GM18511 (cell line): ENCODE measurements around the gene NCOA5.

ENCODE experiments used
- ATAC-seq: cut with Tn5 transposase; IDR thresholded peaks from one replicate; pipeline ENCODE4 v1.9.1; 2021; ENCODE audit warnings: mild to moderate bottlenecking, moderate library complexity; ENCODE audit not compliant: unreplicated experiment

The NCOA5 gene

GRCh38 chr20:46065006-46065405 is 24.8 kb downstream of the NCOA5 start:
- ATAC-seq: no peak

GRCh38 chr20:46063652-46064054 is 26.1 kb downstream of the NCOA5 start:
- ATAC-seq: no peak

- no peak for ATAC-seq
These were observed 26.6 kb downstream of the NCOA5 start for GRCh38 chr20:46063151-46063550.

GRCh38 chr20:46062621-46063020 is 27.1 kb downstream of the NCOA5 start:
- no peak for ATAC-seq

GRCh38 chr20:46062151-46062550 is 27.6 kb downstream of the NCOA5 start:
- no peak for ATAC-seq

GRCh38 chr20:46060975-46061374 is 28.8 kb downstream of the NCOA5 start:
- ATAC-seq: no peak

- no peak for ATAC-seq
These were observed 29.4 kb downstream of the NCOA5 start for GRCh38 chr20:46060301-46060881.

- no peak for ATAC-seq
These were observed 31.0 kb downstream of the NCOA5 start for GRCh38 chr20:46058599-46059281.

GRCh38 chr20:46057856-46058598 is 31.7 kb downstream of the NCOA5 start:
- no peak for ATAC-seq

GRCh38 chr20:46056970-46057855 is 32.5 kb downstream of the NCOA5 start:
- no peak for ATAC-seq

GRCh38 chr20:46056027-46056833 is 33.5 kb downstream of the NCOA5 start:
- no peak for ATAC-seq

GRCh38 chr20:46055269-46055668 is 34.5 kb downstream of the NCOA5 start:
- no peak for ATAC-seq

GRCh38 chr20:46054606-46055005 is 35.2 kb downstream of the NCOA5 start:
- no peak for ATAC-seq

- ATAC-seq: no peak
These were observed 36.3 kb downstream of the NCOA5 start for GRCh38 chr20:46053416-46053815.

GRCh38 chr20:46051556-46052308 is 38.0 kb downstream of the NCOA5 start:
- no peak for ATAC-seq

GRCh38 chr20:46050885-46051284 is 38.9 kb downstream of the NCOA5 start:
- ATAC-seq: no peak

GRCh38 chr20:46050444-46050843 is 39.3 kb downstream of the NCOA5 start:
- ATAC-seq: no peak

- no peak for ATAC-seq
These were observed 39.9 kb downstream of the NCOA5 start for GRCh38 chr20:46049815-46050214.

GRCh38 chr20:46049190-46049589 is 40.6 kb downstream of the NCOA5 start:
- ATAC-seq: no peak

GRCh38 chr20:46047821-46048220 is 41.9 kb downstream of the NCOA5 start:
- ATAC-seq: no peak
